Muscle layer of duodenum (tissue), 2 donors: ENCODE data around the gene PDE2A.

Source experiments
- H3K27ac ChIP-seq: one replicate; pipeline ENCODE4 v1.7.0; 2013; ENCODE audit warnings: mild to moderate bottlenecking, low read length
- H3K27me3 ChIP-seq: one replicate; pipeline ENCODE4 v1.7.0; 2013; ENCODE audit warnings: low read depth, mild to moderate bottlenecking, control low read depth, low read length
- H3K36me3 ChIP-seq, 2 donors: one replicate each; pipeline ENCODE4 v1.7.0; 2013; ENCODE audit warnings: low read length in 2 of 2, control low read depth in 1 of 2, mild to moderate bottlenecking in 1 of 2; ENCODE audit not compliant: insufficient read depth in 2 of 2, control insufficient read depth in 1 of 2
- H3K4me1 ChIP-seq, 2 donors: one replicate each; pipeline ENCODE4 v1.7.0; 2013; ENCODE audit warnings: low read length in 2 of 2, mild to moderate bottlenecking in 2 of 2, control low read depth in 1 of 2, moderate library complexity in 1 of 2; ENCODE audit not compliant: insufficient read depth in 2 of 2, control insufficient read depth in 1 of 2
- H3K4me3 ChIP-seq, 2 donors: one replicate each; pipeline ENCODE4 v1.7.0; 2013; ENCODE audit warnings: low read length in 2 of 2, low read depth in 1 of 2, mild to moderate bottlenecking in 1 of 2
- H3K9me3 ChIP-seq, 2 donors: one replicate each; pipeline ENCODE4 v1.7.0; 2013; ENCODE audit warnings: low read length in 2 of 2, control low read depth in 1 of 2, mild to moderate bottlenecking in 1 of 2; ENCODE audit not compliant: control insufficient read depth in 1 of 2
- donor health status: healthy.

PDE2A gene

DNA sequence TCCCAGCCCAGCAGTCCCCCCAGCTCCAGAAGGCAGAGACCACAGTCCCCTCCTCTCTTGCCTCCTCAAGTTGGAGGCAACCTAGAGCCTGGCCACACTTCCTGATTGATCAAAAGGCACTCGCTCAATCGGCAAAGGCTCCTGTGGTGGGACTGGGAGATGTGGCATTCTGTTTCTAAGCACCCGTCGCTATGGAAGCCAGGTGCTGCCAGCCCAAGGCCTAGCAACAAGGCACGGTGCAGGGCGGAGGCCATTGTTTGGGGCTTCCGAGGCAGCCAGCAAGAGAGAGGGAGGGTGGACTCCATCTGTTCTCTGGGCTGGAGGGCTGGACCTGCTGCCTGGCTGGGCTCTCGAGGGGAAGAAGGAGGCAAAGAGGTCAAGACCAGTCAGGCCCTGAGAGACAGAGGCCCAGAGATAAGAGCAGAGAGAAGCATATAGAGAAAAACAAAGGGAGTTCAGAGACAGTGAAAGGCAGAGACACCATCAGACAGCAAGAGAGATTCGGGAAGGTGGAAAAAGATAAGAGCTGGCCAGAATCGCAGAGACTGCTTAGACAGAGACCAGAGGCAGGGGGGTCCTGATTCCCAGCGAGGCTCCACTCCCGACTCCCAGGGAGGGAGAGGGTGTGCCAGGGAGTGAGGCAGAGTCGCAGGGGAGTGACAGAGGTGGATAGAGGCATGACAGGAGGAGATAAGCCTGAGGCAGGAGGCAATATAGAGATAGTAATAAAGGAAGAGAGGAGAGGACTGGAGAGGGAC, 21.2 kb downstream of the PDE2A start:
- Histone ChIP-seq H3K4me1 (no peaks in the 10 kb centered on the region), H3K27ac (no peak overlapping the region), H3K36me3 (no peaks in the 10 kb centered on the region), H3K4me3 (no peak overlapping the region), H3K9me3 (no peaks in the 10 kb centered on the region), H3K27me3 (no peaks in the 10 kb centered on the region)

DNA sequence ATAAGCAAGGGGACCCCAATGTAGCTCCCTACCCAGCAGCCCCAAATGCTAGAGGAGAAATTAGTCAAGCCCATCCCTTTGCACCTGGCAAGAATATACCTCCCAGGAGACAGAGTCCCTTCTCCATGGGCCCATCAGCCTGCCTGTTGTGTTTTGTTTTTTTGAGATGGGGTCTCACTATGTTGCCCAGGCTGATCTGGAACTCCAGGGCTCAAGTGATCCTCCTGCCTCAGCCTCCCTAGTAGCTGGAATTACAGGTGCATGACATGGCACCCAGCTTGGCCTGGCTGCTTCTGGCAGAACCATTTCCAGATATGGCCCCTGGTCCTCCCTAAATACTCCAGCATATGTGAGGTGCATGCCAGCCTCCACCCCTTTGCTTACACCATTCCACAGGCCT, 22.1 kb downstream of the PDE2A start:
- H3K9me3 ChIP-seq = no peaks in the 10 kb centered on the region
- no peak overlapping the region for H3K27ac ChIP-seq

DNA sequence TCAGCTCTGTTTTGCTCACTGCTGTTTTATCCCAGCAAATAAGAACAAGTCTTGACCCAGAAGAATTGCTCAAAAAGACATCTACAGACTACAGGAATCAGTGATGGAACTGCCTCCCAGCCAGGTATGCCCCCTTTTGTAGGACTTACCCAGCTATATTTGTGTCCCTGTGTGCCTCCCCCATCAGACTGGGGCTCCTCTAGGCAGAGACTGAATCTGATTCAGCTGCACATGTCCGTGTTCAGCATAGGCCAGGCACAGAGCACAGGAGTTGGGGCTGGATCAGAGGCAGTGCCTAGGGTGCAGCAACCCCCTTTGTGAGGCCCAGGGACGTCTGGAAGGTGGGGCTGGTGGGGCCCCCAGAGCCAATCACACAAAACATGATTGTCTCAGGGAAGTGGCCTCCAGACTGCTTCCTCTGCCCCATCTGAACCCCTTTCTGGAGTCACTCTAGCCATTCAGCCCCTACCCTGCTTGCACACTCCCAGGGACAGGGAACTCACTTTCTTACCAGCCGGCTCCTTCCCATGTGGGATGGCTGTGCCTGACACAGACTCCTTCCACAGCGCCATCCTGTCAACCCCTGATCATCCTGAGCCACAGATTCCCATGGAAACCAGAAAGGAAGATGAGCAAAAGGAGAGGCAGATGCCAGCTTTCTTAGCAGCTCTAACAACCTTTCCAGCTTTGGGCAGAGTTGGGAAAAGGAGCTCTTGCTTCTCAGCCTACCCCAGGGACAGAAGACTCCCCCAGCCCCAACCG, 24.8 kb downstream of the PDE2A start:
- Histone ChIP-seq H3K36me3 (no peaks in the 10 kb centered on the region), H3K9me3 (no peaks in the 10 kb centered on the region), H3K4me3 (no peak overlapping the region), H3K4me1 (no peaks in the 10 kb centered on the region), H3K27me3 (no peaks in the 10 kb centered on the region), H3K27ac (no peak overlapping the region)

More for the DNA sequence above, 22.1 kb downstream of the PDE2A start:
- H3K4me3 ChIP-seq = no peak overlapping the region
- H3K36me3 ChIP-seq = no peaks in the 10 kb centered on the region
- no peaks in the 10 kb centered on the region for H3K4me1 ChIP-seq
- H3K27me3 ChIP-seq = no peaks in the 10 kb centered on the region

DNA sequence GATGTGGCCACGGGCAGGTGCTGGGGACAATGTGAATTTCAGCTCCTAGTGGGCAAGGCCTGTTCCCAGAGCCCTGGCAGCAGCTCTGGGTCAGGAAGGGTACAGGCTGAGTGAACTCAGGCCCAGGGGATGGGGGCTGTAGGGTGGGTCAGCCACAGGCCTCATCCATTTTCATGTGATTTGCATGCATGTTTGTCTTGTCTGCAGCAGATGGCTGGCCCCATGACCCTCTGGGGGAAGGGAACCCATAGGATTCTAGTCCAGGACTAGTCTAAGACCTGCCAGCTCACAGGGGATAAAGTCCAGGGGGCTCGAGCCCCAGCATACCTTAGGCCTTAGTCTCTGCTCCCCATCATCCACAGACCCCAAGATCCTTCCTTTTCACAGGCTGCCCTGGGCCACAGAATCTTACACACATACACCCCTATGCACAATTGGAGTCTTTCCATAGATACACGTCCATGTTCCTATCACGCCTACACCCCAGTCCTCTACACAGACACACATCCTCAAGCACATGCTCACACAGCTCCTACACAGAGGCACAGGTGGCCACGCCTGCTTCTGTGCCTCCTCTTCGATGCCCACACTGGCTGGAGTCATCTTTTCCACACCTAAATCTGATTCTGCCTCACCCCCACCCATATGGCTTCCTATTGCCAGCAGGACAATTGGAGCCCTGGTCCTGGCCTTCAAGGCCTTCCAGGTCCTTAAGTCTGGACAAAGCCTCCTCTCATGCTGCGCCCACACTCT, 25.7 kb downstream of the PDE2A start:
- Histone ChIP-seq H3K27ac (no peak overlapping the region), H3K4me3 (no peak overlapping the region), H3K4me1 (no peaks in the 10 kb centered on the region), H3K9me3 (no peaks in the 10 kb centered on the region), H3K36me3 (no peaks in the 10 kb centered on the region), H3K27me3 (no peaks in the 10 kb centered on the region)

DNA sequence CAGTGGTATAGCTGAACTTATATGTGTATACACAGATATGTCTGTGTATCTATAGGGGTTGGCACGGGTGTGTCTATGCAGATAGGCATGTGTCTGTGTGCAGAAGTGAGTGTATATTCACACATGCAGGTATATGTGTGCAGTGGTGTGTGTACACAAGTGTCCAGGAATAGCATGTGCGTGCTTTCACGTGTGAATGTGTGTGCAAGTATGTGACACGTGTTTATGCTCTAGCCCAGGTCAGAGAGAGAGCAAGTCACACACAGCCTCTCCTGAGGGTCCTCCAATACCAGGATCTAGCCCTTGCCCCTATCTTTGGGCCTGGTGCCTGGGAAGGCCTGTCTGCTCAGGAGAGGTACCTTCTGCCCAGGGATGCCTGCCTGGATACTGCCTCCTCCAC, 26.3 kb downstream of the PDE2A start:
- Histone ChIP-seq H3K4me1 (no peaks in the 10 kb centered on the region), H3K36me3 (no peaks in the 10 kb centered on the region)

DNA sequence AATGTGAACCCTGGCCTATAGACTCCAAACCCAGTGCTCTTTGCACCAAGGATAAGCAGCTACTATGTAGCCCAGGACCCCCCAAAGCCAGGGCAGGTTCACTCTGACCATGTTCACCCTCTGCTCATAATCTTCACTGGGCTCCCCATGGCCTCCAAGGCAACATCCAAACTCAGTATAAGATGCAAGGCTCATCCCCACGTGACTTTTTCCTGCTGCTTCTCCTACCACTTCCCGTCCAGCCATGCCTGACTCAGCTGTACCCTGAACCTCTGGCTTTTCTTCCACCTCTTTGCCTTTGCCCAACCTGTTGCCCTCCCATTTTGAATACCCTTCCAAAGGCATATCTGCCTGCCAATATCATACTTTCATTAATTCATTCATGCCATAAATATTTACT, 27.8 kb downstream of the PDE2A start:
- Histone ChIP-seq H3K4me1 (peaks cover 0 to 7% of the 10 kb centered on the region in 2 donors), H3K27ac (no peak overlapping the region), H3K9me3 (no peaks in the 10 kb centered on the region), H3K27me3 (peaks cover 4% of the 10 kb centered on the region), H3K36me3 (no peaks in the 10 kb centered on the region), H3K4me3 (no peak overlapping the region)

More for the DNA sequence above, 26.3 kb downstream of the PDE2A start:
- Histone ChIP-seq H3K9me3 (no peaks in the 10 kb centered on the region), H3K27ac (no peak overlapping the region), H3K27me3 (no peaks in the 10 kb centered on the region), H3K4me3 (no peak overlapping the region)

DNA sequence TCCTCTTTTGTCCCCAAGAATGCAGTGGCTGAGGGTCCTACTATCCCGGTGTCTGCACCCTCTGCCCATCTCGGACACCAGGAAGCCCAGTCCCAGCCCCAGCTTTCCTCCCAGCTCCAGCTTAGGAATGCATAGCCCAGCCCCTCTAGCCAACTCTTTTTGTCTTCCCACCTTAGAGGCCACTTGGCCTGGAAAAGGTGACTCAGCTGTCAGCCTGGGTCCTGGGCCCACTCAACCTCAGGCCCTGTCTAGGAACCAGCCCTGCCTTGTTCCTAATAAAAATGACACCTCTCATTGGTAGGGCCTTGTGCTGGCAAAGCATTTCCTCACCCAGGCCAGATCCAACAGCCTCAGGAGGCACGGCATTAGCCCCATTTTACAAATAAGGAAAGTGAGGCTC, 28.2 kb downstream of the PDE2A start:
- Histone ChIP-seq H3K36me3 (no peaks in the 10 kb centered on the region), H3K9me3 (no peaks in the 10 kb centered on the region), H3K4me1 (peaks cover 0 to 11% of the 10 kb centered on the region in 2 donors), H3K4me3 (no peak overlapping the region), H3K27ac (no peak overlapping the region), H3K27me3 (peaks cover 8% of the 10 kb centered on the region)

DNA sequence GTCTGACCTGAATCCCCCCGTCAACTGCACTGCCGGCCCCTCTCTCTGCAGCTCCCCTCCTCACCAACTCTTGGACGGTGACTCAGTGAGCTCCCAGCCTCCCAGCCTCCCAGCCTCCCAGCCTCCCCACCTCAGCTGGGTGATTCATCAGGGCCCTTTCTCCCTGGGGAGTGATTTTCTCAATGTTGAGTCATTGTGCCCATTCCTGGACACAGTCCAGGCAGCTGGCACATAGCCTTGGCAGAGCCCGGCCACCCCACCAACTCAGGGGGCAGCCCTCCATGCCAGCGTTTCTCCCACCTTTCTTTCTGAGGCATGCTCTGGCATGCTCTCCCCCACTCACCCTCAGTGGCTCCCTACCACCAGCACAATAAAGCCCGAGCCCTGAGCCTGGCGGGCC, 30.7 kb downstream of the PDE2A start:
- H3K9me3 ChIP-seq = no peaks in the 10 kb centered on the region
- no peaks in the 10 kb centered on the region for H3K36me3 ChIP-seq
- no peak overlapping the region for H3K27ac ChIP-seq
- H3K4me3 ChIP-seq = no peak overlapping the region
- peaks cover 0 to 22% of the 10 kb centered on the region in 2 donors for H3K4me1 ChIP-seq
- H3K27me3 ChIP-seq = peaks cover 13% of the 10 kb centered on the region

DNA sequence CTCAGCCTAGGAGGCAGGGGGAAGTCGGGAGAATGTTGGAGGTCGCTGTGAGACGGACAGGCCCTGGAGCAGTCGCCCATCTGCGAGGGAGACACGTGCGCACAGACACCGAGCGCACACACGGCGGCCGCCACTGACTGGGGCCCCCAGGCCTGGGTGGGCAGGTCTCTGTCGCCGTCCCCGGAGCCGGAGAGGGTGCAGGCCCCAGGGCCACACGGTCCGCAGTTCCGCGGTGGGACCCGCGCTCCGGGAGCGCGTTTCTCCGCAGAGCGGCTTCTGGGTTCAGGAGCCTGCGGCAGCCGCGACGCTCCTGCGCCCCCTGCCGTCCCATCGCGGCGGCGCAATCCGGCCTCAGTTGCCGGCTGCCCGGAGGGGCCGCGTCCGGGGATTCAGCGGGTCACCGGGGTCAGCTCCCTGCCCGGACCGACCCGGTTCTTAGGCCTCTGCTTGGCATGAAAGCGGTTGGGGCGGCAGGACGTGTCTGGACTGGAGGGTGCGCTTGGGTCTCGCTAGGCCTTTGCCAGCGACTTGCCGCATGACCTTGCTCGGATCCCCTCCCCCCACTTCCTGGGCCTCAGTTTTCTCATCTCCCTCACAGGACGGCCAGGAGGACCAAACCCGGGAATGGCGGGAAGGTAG, 31.2 kb downstream of the PDE2A start:
- H3K9me3 ChIP-seq = no peaks in the 10 kb centered on the region
- H3K27ac ChIP-seq = no peak overlapping the region
- H3K27me3 ChIP-seq = peaks cover 13% of the 10 kb centered on the region
- H3K36me3 ChIP-seq = no peaks in the 10 kb centered on the region
- H3K4me3 ChIP-seq = peak overlapping the region in 1 of 2 donors; percentile 62
- peaks cover 0 to 24% of the 10 kb centered on the region in 2 donors for H3K4me1 ChIP-seq

DNA sequence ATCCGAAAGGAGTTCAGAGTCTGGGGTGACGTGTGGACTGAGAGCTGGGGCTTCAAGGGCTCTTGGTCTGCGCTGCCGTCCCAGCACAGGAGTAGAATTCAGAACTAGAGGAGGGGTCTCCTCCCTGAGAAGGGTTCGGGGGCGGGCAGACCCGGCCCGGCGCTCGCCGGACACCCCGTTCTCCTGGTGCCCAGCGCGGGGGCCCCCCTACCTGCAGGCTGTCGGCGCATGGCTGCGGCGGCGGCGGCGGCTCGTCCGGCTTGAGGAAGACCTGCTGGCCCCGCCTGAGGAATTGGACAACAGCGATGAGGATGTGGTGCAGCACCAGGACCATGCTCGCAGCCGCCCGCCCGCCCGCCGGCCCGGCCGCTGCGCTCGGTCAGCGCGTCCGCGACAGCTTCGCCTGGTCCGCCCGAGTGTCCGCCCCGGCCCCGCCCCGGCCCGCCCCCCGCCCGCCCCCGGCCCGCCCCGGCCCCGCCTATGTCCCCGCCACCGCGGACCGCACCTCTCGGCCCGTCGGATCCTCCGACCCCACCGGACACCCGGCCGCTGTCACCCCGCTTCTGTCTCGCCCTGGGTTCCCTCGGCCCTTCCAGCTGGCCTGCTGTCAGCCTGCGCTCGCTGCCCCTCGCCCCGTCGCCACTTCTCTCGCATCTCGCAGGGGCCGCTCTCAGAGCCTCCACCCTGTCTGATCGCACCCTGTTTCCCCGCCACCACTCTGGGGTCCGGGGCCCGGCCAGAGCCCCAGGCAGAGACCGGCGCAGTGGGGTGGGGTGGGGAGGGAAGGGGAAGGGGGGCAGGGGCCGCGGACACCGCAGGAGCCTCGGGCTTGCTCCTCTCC, 32.0 kb downstream of the PDE2A start:
- Histone ChIP-seq H3K36me3 (no peaks in the 10 kb centered on the region), H3K4me1 (peaks cover 0 to 31% of the 10 kb centered on the region in 2 donors), H3K4me3 (peak overlapping the region; percentile 50 to 81), H3K27ac (no peak overlapping the region), H3K27me3 (peaks cover 13% of the 10 kb centered on the region), H3K9me3 (no peaks in the 10 kb centered on the region)
